ENCODE measurements around the gene PDLIM7.

Gene PDLIM7

DNA sequence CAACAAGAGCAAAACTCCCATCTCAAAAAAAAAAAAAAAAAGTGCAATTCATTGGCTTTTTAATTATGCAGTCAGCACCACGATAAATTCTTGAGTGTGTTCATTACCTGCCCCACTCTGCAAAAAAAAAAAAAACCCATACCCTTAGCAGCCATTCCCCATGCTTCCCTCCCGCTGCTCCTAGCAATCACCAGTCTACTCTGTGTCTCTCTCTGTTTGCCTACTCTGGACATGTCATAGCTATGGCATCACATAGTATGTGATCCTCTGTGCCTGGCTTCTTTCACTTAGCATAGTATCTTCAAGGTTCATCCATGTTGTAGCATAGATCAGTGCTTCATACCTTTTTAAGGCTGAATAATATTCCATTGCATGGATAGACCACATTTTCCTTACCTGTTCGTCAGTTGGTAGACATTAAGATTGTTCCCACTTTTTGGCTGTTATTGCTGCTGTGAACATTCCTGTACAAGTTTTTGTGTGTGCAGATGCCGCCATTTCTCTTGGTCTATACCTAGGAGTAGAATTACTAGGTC lies 57.8 kb downstream of the PDLIM7 start:
- no peak for TF ChIP-seq EP300 (IDR thresholded peaks at IDR 0.05; ENCODE audit: borderline replicate concordance)
- no peak for TF ChIP-seq RAD21 (IDR thresholded peaks at IDR 0.05; ENCODE audit: low read depth)
- TF ChIP-seq YY1 (IDR thresholded peaks at IDR 0.05; ENCODE audit: low read depth) = no peak
- TF ChIP-seq, protein P1, sequence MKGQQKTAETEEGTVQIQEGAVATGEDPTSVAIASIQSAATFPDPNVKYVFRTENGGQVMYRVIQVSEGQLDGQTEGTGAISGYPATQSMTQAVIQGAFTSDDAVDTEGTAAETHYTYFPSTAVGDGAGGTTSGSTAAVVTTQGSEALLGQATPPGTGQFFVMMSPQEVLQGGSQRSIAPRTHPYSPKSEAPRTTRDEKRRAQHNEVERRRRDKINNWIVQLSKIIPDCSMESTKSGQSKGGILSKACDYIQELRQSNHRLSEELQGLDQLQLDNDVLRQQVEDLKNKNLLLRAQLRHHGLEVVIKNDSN (IDR thresholded peaks at IDR 0.05) = no peak
- no peak for TF ChIP-seq FOXM1 (IDR thresholded peaks at IDR 0.05; ENCODE audit: borderline replicate concordance, low read depth)
- no peak for TF ChIP-seq TAF1 (IDR thresholded peaks at IDR 0.05; ENCODE audit: low read depth)
- TF ChIP-seq, protein P2, sequence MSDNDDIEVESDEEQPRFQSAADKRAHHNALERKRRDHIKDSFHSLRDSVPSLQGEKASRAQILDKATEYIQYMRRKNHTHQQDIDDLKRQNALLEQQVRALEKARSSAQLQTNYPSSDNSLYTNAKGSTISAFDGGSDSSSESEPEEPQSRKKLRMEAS (IDR thresholded peaks at IDR 0.05) = no peak
- no peak for TF ChIP-seq TCF12 (IDR thresholded peaks at IDR 0.05; ENCODE audit: low read depth)
- TF ChIP-seq CEBPB (IDR thresholded peaks at IDR 0.05) = no peak
- no peak for TF ChIP-seq NFIC (IDR thresholded peaks at IDR 0.05)
- no peak for TF ChIP-seq TEAD4 (IDR thresholded peaks at IDR 0.05)
- TF ChIP-seq CREB1 (IDR thresholded peaks at IDR 0.05; ENCODE audit: low read depth) = no peak
- TF ChIP-seq ZBTB7A (IDR thresholded peaks at IDR 0.05; ENCODE audit: low read depth) = no peak

DNA sequence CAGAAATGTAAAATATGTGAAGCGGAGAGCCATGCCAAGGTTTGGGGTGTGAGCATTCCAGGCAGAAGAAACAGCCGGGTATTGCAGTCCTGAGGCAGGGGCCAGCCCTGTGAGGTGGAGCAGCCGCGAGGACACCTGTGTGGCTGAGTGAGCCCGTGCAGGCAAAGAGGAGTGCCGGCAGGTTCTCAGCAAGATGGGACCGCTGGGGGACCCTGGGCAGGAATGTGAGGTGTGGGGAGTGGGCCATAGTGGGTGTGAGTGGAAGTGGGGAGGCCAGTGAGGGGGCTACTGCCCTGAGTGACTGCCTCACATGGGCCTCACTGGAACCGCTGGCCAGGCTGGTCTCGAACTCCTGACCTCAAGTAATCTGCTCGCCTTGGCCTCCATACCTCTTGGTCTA lies 58.9 kb downstream of the PDLIM7 start:
- TF ChIP-seq CEBPB (IDR thresholded peaks at IDR 0.05) (no peak), EGR1 (IDR thresholded peaks at IDR 0.05) (no peak), TAF1 (IDR thresholded peaks at IDR 0.05; ENCODE audit: low read depth) (no peak), NFIC (IDR thresholded peaks at IDR 0.05) (no peak), TEAD4 (IDR thresholded peaks at IDR 0.05) (no peak), YY1 (IDR thresholded peaks at IDR 0.05; ENCODE audit: low read depth) (no peak)
- TF ChIP-seq, protein P1 (IDR thresholded peaks at IDR 0.05) = no peak
- TF ChIP-seq, protein P2 (IDR thresholded peaks at IDR 0.05) = no peak

DNA sequence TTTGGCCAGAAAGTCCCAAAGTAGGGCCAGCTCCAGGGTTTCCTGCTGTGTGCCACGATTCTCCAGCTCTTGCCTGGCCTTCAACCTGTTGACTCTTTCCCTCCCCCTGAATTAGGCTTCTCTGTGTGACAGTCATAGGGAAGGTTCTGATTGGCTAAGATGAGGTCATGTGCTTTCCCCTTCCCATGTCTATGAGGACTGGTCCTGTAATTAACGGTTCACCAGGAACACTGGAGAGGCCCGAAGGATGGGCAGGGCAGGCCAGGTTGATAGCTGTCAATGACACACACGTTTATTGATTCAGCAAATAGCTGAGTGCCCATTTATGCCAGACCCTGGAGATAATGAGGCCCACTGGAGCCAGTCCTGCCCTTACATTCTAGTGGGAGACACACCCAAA lies 59.8 kb downstream of the PDLIM7 start:
- TF ChIP-seq CEBPB (IDR thresholded peaks at IDR 0.05) (no peak), TAF1 (IDR thresholded peaks at IDR 0.05; ENCODE audit: low read depth) (no peak), FOXM1 (IDR thresholded peaks at IDR 0.05; ENCODE audit: borderline replicate concordance, low read depth) (no peak)
- TF ChIP-seq, protein P1 (IDR thresholded peaks at IDR 0.05) = peak; percentile 74
- TF ChIP-seq, protein P2 (IDR thresholded peaks at IDR 0.05) = no peak

DNA sequence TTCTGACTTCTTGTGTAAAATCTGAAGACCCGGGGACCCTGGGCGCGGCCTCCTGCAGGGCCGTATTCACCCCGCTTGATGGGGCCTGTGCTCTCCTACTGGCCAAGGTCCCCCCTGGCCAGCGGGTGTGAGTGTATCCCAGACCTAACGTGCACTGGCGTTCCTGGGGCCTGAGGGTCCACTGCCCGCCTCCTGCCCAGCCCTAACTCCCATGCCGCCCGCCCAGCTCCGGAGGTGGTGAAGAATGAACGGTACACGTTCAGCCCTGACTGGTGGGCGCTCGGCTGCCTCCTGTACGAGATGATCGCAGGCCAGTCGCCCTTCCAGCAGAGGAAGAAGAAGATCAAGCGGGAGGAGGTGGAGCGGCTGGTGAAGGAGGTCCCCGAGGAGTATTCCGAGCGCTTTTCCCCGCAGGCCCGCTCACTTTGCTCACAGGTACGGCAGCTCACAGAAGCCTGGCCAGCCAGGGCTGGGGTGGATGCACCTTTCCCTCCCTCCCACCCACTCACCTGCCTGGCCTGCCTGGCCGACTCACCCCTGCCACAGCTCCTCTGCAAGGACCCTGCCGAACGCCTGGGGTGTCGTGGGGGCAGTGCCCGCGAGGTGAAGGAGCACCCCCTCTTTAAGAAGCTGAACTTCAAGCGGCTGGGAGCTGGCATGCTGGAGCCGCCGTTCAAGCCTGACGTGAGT lies 61.4 kb downstream of the PDLIM7 start:
- TF ChIP-seq EP300 (IDR thresholded peaks at IDR 0.05; ENCODE audit: borderline replicate concordance) (no peak), NFIC (IDR thresholded peaks at IDR 0.05) (no peak), RAD21 (IDR thresholded peaks at IDR 0.05; ENCODE audit: low read depth) (no peak), TEAD4 (IDR thresholded peaks at IDR 0.05) (no peak), CEBPB (IDR thresholded peaks at IDR 0.05) (no peak), TAF1 (IDR thresholded peaks at IDR 0.05; ENCODE audit: low read depth) (no peak), TCF12 (IDR thresholded peaks at IDR 0.05; ENCODE audit: low read depth) (no peak), YY1 (IDR thresholded peaks at IDR 0.05; ENCODE audit: low read depth) (no peak), CREB1 (IDR thresholded peaks at IDR 0.05; ENCODE audit: low read depth) (no peak), EGR1 (IDR thresholded peaks at IDR 0.05) (no peak), FOXM1 (IDR thresholded peaks at IDR 0.05; ENCODE audit: borderline replicate concordance, low read depth) (no peak), ZBTB7A (IDR thresholded peaks at IDR 0.05; ENCODE audit: low read depth) (no peak)
- TF ChIP-seq, protein P1 (IDR thresholded peaks at IDR 0.05) = no peak
- TF ChIP-seq, protein P3, sequence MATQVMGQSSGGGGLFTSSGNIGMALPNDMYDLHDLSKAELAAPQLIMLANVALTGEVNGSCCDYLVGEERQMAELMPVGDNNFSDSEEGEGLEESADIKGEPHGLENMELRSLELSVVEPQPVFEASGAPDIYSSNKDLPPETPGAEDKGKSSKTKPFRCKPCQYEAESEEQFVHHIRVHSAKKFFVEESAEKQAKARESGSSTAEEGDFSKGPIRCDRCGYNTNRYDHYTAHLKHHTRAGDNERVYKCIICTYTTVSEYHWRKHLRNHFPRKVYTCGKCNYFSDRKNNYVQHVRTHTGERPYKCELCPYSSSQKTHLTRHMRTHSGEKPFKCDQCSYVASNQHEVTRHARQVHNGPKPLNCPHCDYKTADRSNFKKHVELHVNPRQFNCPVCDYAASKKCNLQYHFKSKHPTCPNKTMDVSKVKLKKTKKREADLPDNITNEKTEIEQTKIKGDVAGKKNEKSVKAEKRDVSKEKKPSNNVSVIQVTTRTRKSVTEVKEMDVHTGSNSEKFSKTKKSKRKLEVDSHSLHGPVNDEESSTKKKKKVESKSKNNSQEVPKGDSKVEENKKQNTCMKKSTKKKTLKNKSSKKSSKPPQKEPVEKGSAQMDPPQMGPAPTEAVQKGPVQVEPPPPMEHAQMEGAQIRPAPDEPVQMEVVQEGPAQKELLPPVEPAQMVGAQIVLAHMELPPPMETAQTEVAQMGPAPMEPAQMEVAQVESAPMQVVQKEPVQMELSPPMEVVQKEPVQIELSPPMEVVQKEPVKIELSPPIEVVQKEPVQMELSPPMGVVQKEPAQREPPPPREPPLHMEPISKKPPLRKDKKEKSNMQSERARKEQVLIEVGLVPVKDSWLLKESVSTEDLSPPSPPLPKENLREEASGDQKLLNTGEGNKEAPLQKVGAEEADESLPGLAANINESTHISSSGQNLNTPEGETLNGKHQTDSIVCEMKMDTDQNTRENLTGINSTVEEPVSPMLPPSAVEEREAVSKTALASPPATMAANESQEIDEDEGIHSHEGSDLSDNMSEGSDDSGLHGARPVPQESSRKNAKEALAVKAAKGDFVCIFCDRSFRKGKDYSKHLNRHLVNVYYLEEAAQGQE (IDR thresholded peaks at IDR 0.05; ENCODE audit: low read depth) = no peak
- TF ChIP-seq, protein P2 (IDR thresholded peaks at IDR 0.05) = no peak

DNA sequence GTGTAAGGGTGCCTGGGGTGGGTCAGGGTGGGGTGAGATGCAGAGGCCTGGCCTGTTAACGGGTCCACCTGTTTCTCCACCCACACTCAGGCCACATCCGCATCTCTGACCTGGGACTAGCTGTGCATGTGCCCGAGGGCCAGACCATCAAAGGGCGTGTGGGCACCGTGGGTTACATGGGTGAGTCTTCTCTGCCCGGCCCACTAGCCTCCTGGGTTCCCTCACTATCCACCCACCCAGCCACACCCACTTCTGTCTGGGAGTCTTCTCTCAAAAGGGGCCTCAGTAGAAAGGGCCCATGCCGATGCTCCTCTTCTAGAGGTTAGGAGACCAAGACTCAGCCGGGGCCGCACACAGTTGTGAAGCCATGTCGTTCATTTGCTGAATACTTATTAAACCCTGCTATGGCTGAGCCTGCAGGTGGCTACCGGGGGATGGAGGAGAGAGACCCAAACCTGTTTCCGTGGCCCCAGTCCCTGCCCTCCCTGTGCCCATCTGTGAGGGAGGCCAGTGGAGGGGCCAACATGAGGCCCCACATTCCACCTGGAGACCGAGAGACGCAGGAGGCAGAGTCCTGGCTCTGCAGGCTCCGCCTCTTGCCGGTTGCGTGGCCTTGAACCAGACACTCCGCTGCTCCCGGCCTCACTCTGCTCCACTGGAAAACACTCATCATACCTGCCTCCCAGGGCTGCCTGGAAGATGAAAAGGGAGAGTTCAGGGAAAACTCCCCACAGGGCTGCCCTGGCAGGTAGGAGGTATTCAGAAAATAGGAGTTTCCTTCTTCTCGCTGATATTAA lies 62.3 kb downstream of the PDLIM7 start:
- TF ChIP-seq, protein P2 (IDR thresholded peaks at IDR 0.05) = no peak
- TF ChIP-seq CEBPB (IDR thresholded peaks at IDR 0.05) (no peak), FOXM1 (IDR thresholded peaks at IDR 0.05; ENCODE audit: borderline replicate concordance, low read depth) (no peak), EGR1 (IDR thresholded peaks at IDR 0.05) (no peak), TAF1 (IDR thresholded peaks at IDR 0.05; ENCODE audit: low read depth) (no peak)
